ENCODE measurements around the gene ATRNL1.

The ATRNL1 gene

DNA sequence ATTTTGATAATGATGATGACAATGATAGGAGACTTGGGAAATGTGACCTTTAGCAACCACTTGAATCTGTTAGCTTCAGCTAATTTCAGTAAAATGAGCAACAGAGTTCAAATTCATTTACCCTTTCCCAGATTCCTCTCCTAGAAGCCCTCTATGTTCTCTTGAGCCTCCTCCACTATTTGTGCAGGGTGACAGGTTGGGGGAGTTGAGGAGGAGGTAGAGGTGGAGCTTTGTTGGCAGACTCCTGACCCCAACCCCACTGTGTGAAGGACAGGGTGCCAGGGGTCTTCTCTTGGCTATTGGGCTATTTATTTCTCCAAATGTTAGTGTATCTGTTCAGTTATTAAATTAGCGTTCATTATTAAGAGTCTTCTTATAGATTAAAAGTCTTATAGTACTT lies 757.5 kb downstream of the ATRNL1 start:
- Histone ChIP-seq H3K79me2 (ENCODE audit: insufficient read depth, low read length) (no peaks in the 10 kb centered on the region), H4K20me1 (ENCODE audit: insufficient read depth, low read length) (no peaks in the 10 kb centered on the region), H3K4me1 (ENCODE audit: insufficient read depth, low read length) (no peaks in the 10 kb centered on the region), H3K4me3 (ENCODE audit: low read depth in 1 of 2, low read length in 2 of 2) (no peak overlapping the region), H3K9me3 (ENCODE audit: insufficient read depth, low read length, severe bottlenecking) (no peaks in the 10 kb centered on the region), H2AFZ (ENCODE audit: low read depth, low read length) (no peak overlapping the region), H3K27me3 (ENCODE audit: insufficient read depth, low read length, poor library complexity) (no peaks in the 10 kb centered on the region), H3K36me3 (ENCODE audit: insufficient read depth, low read length) (no peaks in the 10 kb centered on the region), H3K4me2 (ENCODE audit: insufficient read depth, low read length) (no peak overlapping the region), H3K9ac (ENCODE audit: low read depth, low read length) (no peak overlapping the region), H3K27ac (ENCODE audit: low read length) (no peak overlapping the region)
- TF ChIP-seq, protein P1, sequence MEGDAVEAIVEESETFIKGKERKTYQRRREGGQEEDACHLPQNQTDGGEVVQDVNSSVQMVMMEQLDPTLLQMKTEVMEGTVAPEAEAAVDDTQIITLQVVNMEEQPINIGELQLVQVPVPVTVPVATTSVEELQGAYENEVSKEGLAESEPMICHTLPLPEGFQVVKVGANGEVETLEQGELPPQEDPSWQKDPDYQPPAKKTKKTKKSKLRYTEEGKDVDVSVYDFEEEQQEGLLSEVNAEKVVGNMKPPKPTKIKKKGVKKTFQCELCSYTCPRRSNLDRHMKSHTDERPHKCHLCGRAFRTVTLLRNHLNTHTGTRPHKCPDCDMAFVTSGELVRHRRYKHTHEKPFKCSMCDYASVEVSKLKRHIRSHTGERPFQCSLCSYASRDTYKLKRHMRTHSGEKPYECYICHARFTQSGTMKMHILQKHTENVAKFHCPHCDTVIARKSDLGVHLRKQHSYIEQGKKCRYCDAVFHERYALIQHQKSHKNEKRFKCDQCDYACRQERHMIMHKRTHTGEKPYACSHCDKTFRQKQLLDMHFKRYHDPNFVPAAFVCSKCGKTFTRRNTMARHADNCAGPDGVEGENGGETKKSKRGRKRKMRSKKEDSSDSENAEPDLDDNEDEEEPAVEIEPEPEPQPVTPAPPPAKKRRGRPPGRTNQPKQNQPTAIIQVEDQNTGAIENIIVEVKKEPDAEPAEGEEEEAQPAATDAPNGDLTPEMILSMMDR (IDR thresholded peaks at IDR 0.05; ENCODE audit: borderline replicate concordance, extremely low read depth, low read length, poor library complexity, severe bottlenecking): no peak
- TF ChIP-seq EZH2 (IDR thresholded peaks at IDR 0.05; ENCODE audit: borderline replicate concordance, low read depth, low read length, severe bottlenecking): no peak
- DNase-seq: no peak
- no peak for ATAC-seq (ENCODE audit: insufficient read depth, low read depth)

- no peaks in the 10 kb centered on the region for H3K4me1 ChIP-seq (ENCODE audit: insufficient read depth, low read length)
- H3K9ac ChIP-seq (ENCODE audit: low read depth, low read length): no peak overlapping the region
- DNase-seq (no peak), ATAC-seq (ENCODE audit: insufficient read depth, low read depth) (no peak)
- TF ChIP-seq, protein P1 (IDR thresholded peaks at IDR 0.05; ENCODE audit: borderline replicate concordance, extremely low read depth, low read length, poor library complexity, severe bottlenecking): no peak
- TF ChIP-seq EZH2 (IDR thresholded peaks at IDR 0.05; ENCODE audit: borderline replicate concordance, low read depth, low read length, severe bottlenecking): no peak
- no peak overlapping the region for H2AFZ ChIP-seq (ENCODE audit: low read depth, low read length)
- H3K27ac ChIP-seq (ENCODE audit: low read length): no peak overlapping the region
- H3K4me3 ChIP-seq (ENCODE audit: low read depth in 1 of 2, low read length in 2 of 2): no peak overlapping the region
- H3K4me2 ChIP-seq (ENCODE audit: insufficient read depth, low read length): no peak overlapping the region
- H3K36me3 ChIP-seq (ENCODE audit: insufficient read depth, low read length): no peaks in the 10 kb centered on the region
- H3K79me2 ChIP-seq (ENCODE audit: insufficient read depth, low read length): no peaks in the 10 kb centered on the region
- H3K27me3 ChIP-seq (ENCODE audit: insufficient read depth, low read length, poor library complexity): no peaks in the 10 kb centered on the region
- no peaks in the 10 kb centered on the region for H3K9me3 ChIP-seq (ENCODE audit: insufficient read depth, low read length, severe bottlenecking)
- H4K20me1 ChIP-seq (ENCODE audit: insufficient read depth, low read length): no peaks in the 10 kb centered on the region
Measured at GRCh38 chr10:115851695-115852094, 758.5 kb downstream of the ATRNL1 start.

GRCh38 chr10:115854740-115855435 lies 761.7 kb downstream of the ATRNL1 start:
- H3K9ac ChIP-seq (ENCODE audit: low read depth, low read length): no peak overlapping the region
- no peak overlapping the region for H3K4me2 ChIP-seq (ENCODE audit: insufficient read depth, low read length)
- DNase-seq (no peak), ATAC-seq (ENCODE audit: insufficient read depth, low read depth) (no peak)
- H3K27me3 ChIP-seq (ENCODE audit: insufficient read depth, low read length, poor library complexity): no peaks in the 10 kb centered on the region
- no peaks in the 10 kb centered on the region for H3K4me1 ChIP-seq (ENCODE audit: insufficient read depth, low read length)
- no peak overlapping the region for H3K27ac ChIP-seq (ENCODE audit: low read length)
- H3K9me3 ChIP-seq (ENCODE audit: insufficient read depth, low read length, severe bottlenecking): no peaks in the 10 kb centered on the region
- no peaks in the 10 kb centered on the region for H3K79me2 ChIP-seq (ENCODE audit: insufficient read depth, low read length)
- H4K20me1 ChIP-seq (ENCODE audit: insufficient read depth, low read length): no peaks in the 10 kb centered on the region
- TF ChIP-seq, protein P1 (IDR thresholded peaks at IDR 0.05; ENCODE audit: borderline replicate concordance, extremely low read depth, low read length, poor library complexity, severe bottlenecking): no peak
- no peak for TF ChIP-seq EZH2 (IDR thresholded peaks at IDR 0.05; ENCODE audit: borderline replicate concordance, low read depth, low read length, severe bottlenecking)
- no peak overlapping the region for H2AFZ ChIP-seq (ENCODE audit: low read depth, low read length)
- H3K36me3 ChIP-seq (ENCODE audit: insufficient read depth, low read length): no peaks in the 10 kb centered on the region
- H3K4me3 ChIP-seq (ENCODE audit: low read depth in 1 of 2, low read length in 2 of 2): no peak overlapping the region
